ENCODE data around the gene FAM200A.
"Not testable (repeated sequence)": the region's sequence is repeated elsewhere in the genome, so short reads cannot be mapped to it uniquely, and the experiment has no call there.

DNA sequence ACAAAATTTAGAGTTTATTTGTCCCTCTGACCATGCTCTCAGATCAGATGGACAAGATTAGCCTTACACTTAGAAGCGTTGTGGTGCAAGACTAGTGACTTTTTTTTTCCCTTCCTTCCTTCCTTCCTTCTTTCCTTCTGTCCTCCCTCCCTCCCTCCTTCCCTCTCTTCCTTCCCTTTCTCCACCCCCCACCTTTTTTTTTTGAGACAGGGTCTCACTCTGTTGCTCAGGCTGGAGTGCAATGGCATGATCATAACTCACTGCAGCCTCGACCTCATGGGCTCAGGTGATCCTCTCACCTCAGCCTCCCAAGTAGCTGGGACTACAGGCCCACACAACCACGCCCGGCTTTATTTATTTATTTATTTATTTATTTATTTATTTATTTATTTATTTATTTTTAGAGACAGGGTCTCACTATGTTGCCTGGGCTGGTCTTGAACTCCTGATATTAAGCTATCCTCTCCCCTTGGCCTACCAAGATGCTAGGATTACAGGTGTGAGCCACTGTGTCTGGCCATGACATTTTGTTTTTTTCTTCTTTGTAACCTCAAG lies 28.9 kb upstream of the FAM200A start:
- not testable (repeated sequence) for TF ChIP-seq EZH2 (IDR thresholded peaks at IDR 0.05); FOXP2 (optimal IDR thresholded peaks at IDR 0.05; ENCODE audit: control extremely low read depth, extremely low read length, insufficient read depth)
